Panc1 (cell line): ENCODE measurements around the gene RASSF5.

Experiments
- CTCF ChIP-seq: fragments of 450-650 bp; IDR thresholded peaks from 2 replicates; pipeline ENCODE4 v1.5.1; 2017; ENCODE audit warnings: mild to moderate bottlenecking
- POLR2AphosphoS5 ChIP-seq: IDR thresholded peaks from 2 replicates; pipeline ENCODE4 v1.6.1; 2012; ENCODE audit warnings: mild to moderate bottlenecking, low read depth, low read length, moderate library complexity
- REST ChIP-seq, 2 experiments: IDR thresholded peaks; 2 replicates each; pipeline ENCODE4 v1.6.1; 2011 to 2012; ENCODE audit warnings: low read depth in 2 of 2, control low read depth in 1 of 2, low read length in 1 of 2, mild to moderate bottlenecking in 1 of 2, moderate library complexity in 1 of 2; ENCODE audit not compliant: insufficient read depth in 1 of 2
- SIN3A ChIP-seq: IDR thresholded peaks from 2 replicates; pipeline ENCODE4 v1.6.1; 2012; ENCODE audit warnings: low read depth, mild to moderate bottlenecking, low read length, moderate library complexity, borderline replicate concordance; ENCODE audit not compliant: insufficient read depth

GRCh38 chr1:206511362-206512057 lies 4.2 kb downstream of the RASSF5 start:
- TF ChIP-seq CTCF (no peak), REST (IDR thresholded peaks at IDR 0.05; ENCODE audit: insufficient read depth in 1 of 2, low read depth in 2 of 2, low read length in 1 of 2) (no peak), POLR2AphosphoS5 (no peak), SIN3A (no peak)
